Stomach (tissue), 9 donors: ENCODE measurements around the gene TMEM40. TPM values are rescaled to one million over a fixed set of nuclear protein-coding genes. Genes with fewer than 3 reads are reported as not detected.

Experiments used
- DNase-seq, 2 donors: peaks; one replicate each; pipeline versions ENCODE4 v3.0.0 to v3.0.0-alpha.2; 2013 to 2019
- H3K27ac ChIP-seq, 5 donors: fragments of 200-600 bp in 4 of 5; sonication (generic) in 4 of 5; one replicate each; pipeline ENCODE4 v1.5.1; 2013 to 2019; ENCODE audit warnings: mild to moderate bottlenecking in 1 of 5, moderate library complexity in 1 of 5
- H3K27me3 ChIP-seq, 3 donors: fragments of 200-600 bp; sonication (generic); one replicate each; pipeline ENCODE4 v1.5.1; 2017 to 2019; ENCODE audit warnings: mixed run types in 1 of 3
- H3K36me3 ChIP-seq, 4 donors: fragments of 200-600 bp; sonication (generic); 1 replicate in 3 of 4; 2 replicates in 1 of 4; pipeline ENCODE4 v1.5.1; 2016 to 2019
- H3K4me1 ChIP-seq, 4 donors: fragments of 200-600 bp; sonication (generic); one replicate each; pipeline ENCODE4 v1.5.1; 2016 to 2019
- H3K4me3 ChIP-seq, 4 donors: fragments of 200-600 bp; sonication (generic) in 3 of 4; one replicate each; pipeline ENCODE4 v1.5.1; 2016 to 2019; ENCODE audit warnings: mild to moderate bottlenecking in 1 of 4
- H3K9me3 ChIP-seq, 4 donors: fragments of 200-600 bp; sonication (generic); one replicate each; pipeline ENCODE4 v1.5.1; 2016 to 2019
- CTCF ChIP-seq, 7 experiments: fragments of 450-650 bp in 4 of 7; fragments of 200-600 bp in 3 of 7; sonication (generic) in 3 of 7; IDR thresholded peaks; one replicate each; pipeline ENCODE4 v1.5.1; 2016 to 2019; ENCODE audit warnings: antibody characterized with exemption in 7 of 7, control low read depth in 2 of 7, mild to moderate bottlenecking in 1 of 7
- EP300 ChIP-seq: sonication (generic); formaldehyde crosslinking; IDR thresholded peaks from one replicate; pipeline ENCODE4 v1.6.1; 2017; ENCODE audit warnings: antibody characterized with exemption
- POLR2A ChIP-seq, 4 donors: fragments of 450-650 bp; IDR thresholded peaks; one replicate each; pipeline ENCODE4 v1.6.1; 2016; ENCODE audit warnings: antibody characterized with exemption in 4 of 4, control low read depth in 2 of 4, mild to moderate bottlenecking in 1 of 4, moderate library complexity in 1 of 4
- POLR2AphosphoS5 ChIP-seq, 3 donors: sonication (generic); formaldehyde crosslinking; IDR thresholded peaks; one replicate each; pipeline ENCODE4 v1.6.1; 2016; ENCODE audit warnings: antibody characterized with exemption in 3 of 3
- WGBS, 5 donors: extraction: QIAGEN DNeasy Blood & Tissue Kit in 3 of 5; methylation state at CpG; one replicate each; pipeline versions ENCODE4 v1.1.5 to v1.1.7; 2013 to 2018; 5-methylcytosine and 5-hydroxymethylcytosine counted together
- intact Hi-C: fragments of 100-400 bp; cut with DNase I; formaldehyde crosslinking; loops from one replicate; pipeline ENCODE4 v1.15.1; 2023; ENCODE audit warnings: low total_unique reads
- polyA plus RNA-seq, 3 donors: library from polyadenylated mRNA; stranded (reverse); fragments of 200-250 nt; gene quantifications; one replicate each; pipeline ENCODE4 v1.2.3, GENCODE V29; 2013
- total RNA-seq, 5 donors: library from RNA; depleted of rRNA; stranded (reverse); fragments of >200 nt; gene quantifications; one replicate each; pipeline versions ENCODE4 v1.1.0 to v1.2.3, GENCODE V29; 2014 to 2016
- donor health status: healthy with polysubstance abuse.
- donor health status: Bipolar disorder and iron deficiency.
- donor health status: healthy.

Gene TMEM40
- total and polyA plus RNA-seq, 8 donors, result 141 TPM; not detected in 7

- H3K4me1 ChIP-seq, result no peaks in the 10 kb centered on the region
- no peak overlapping the region for H3K4me3 ChIP-seq
- no peak overlapping the region for H3K27ac ChIP-seq
- H3K27me3 ChIP-seq, result no peaks in the 10 kb centered on the region
- TF ChIP-seq CTCF (IDR thresholded peaks at IDR 0.05), result no peak
- TF ChIP-seq EP300, result no peak
- TF ChIP-seq POLR2AphosphoS5 (IDR thresholded peaks at IDR 0.05), result no peak
- no peak for TF ChIP-seq POLR2A (IDR thresholded peaks at IDR 0.05)
- DNase-seq, result no peak
- no peaks in the 10 kb centered on the region for H3K36me3 ChIP-seq
- intact Hi-C loops, result no loop called here
- WGBS, 5 donors, result 81 to 100% (median 92%) methylated on average over 2 of the region's 2 CpGs
- no peaks in the 10 kb centered on the region for H3K9me3 ChIP-seq
Measured at GRCh38 chr3:12700800-12701199, 58.3 kb downstream of the TMEM40 start.

GRCh38 chr3:12695916-12696315, 63.1 kb downstream of the TMEM40 start:
- H3K36me3 ChIP-seq, result no peaks in the 10 kb centered on the region
- no peak for TF ChIP-seq POLR2AphosphoS5 (IDR thresholded peaks at IDR 0.05)
- no peak for TF ChIP-seq POLR2A (IDR thresholded peaks at IDR 0.05)
- no peak for TF ChIP-seq EP300
- TF ChIP-seq CTCF (IDR thresholded peaks at IDR 0.05), result no peak
- H3K9me3 ChIP-seq, result no peaks in the 10 kb centered on the region
- H3K27me3 ChIP-seq, result no peaks in the 10 kb centered on the region
- no peak overlapping the region for H3K27ac ChIP-seq
- 76 to 91% (median 82%) methylated on average over 2 of the region's 2 CpGs for WGBS, 5 donors
- H3K4me3 ChIP-seq, result no peak overlapping the region
- H3K4me1 ChIP-seq, result peaks cover 0 to 7% (median 0%) of the 10 kb centered on the region in 4 donors
- no peak for DNase-seq
- intact Hi-C loops, result no loop called here

- Histone ChIP-seq H3K27me3 (no peaks in the 10 kb centered on the region), H3K36me3 (no peaks in the 10 kb centered on the region), H3K4me3 (no peak overlapping the region), H3K4me1 (peaks cover 0 to 7% (median 0%) of the 10 kb centered on the region in 4 donors), H3K27ac (no peak overlapping the region), H3K9me3 (no peaks in the 10 kb centered on the region)
- intact Hi-C loops, result no loop called here
- WGBS, 5 donors, result 90 to 96% (median 96%) methylated on average over 3 of the region's 3 CpGs
- no peak for DNase-seq
- TF ChIP-seq CTCF (IDR thresholded peaks at IDR 0.05) (no peak), POLR2A (IDR thresholded peaks at IDR 0.05) (no peak), EP300 (no peak), POLR2AphosphoS5 (IDR thresholded peaks at IDR 0.05) (no peak)
Measured at GRCh38 chr3:12695112-12695511, 63.9 kb downstream of the TMEM40 start.

GRCh38 chr3:12692444-12692843, 66.6 kb downstream of the TMEM40 start:
- no peak overlapping the region for H3K4me3 ChIP-seq
- H3K27ac ChIP-seq, result no peak overlapping the region
- TF ChIP-seq POLR2A (IDR thresholded peaks at IDR 0.05) (no peak), POLR2AphosphoS5 (IDR thresholded peaks at IDR 0.05) (no peak), EP300 (no peak), CTCF (IDR thresholded peaks at IDR 0.05) (no peak)
- intact Hi-C loops, result no loop called here
- no peaks in the 10 kb centered on the region for H3K27me3 ChIP-seq
- WGBS, 5 donors, result 86 to 94% (median 93%) methylated on average over 7 to 8 of the region's 8 CpGs
- H3K4me1 ChIP-seq, result peaks cover 0 to 7% (median 0%) of the 10 kb centered on the region in 4 donors
- DNase-seq, result no peak
- no peaks in the 10 kb centered on the region for H3K9me3 ChIP-seq
- no peaks in the 10 kb centered on the region for H3K36me3 ChIP-seq
